MCF 10A (cell line): Measurements from ENCODE around the gene MTHFD1L. TPM values are rescaled to one million over a fixed set of nuclear protein-coding genes. Genes with fewer than 3 reads are reported as not detected.

Experiments used
- BruUV-seq: library from RNA; stranded (reverse); fragments of 400-500 nt; replicated peaks from 2 replicates; lab custom pipeline; 2021; lab: Mats Ljungman, UMichigan
- CTCF ChIA-PET: fragments of 300-600 bp; sonication (Branson Sonifier 250); formaldehyde crosslinking; extraction: SDS; loops from one replicate; lab custom pipeline; 2021; ENCODE audit warnings: antibody characterized with exemption, inconsistent platforms; lab: Yijun Ruan, JAX
- POLR2A ChIA-PET: fragments of 300-600, 350-650 bp; sonication (Branson Sonifier 250); formaldehyde crosslinking; extraction: SDS; loops from one replicate; lab custom pipeline; 2020; ENCODE audit warnings: antibody characterized with exemption, inconsistent platforms; lab: Yijun Ruan, JAX
- DNase-seq: peaks from one replicate; pipeline ENCODE4 v3.0.0-alpha.2; 2018; ENCODE audit not compliant: unreplicated experiment
- H3K27ac Mint-ChIP-seq: one replicate; pipeline ENCODE4 v1.8.0; 2022; ENCODE audit warnings: mild to moderate bottlenecking, low read depth, mixed read lengths; ENCODE audit not compliant: unreplicated experiment
- H3K27me3 Mint-ChIP-seq: one replicate; pipeline ENCODE4 v1.8.0; 2022; ENCODE audit warnings: mixed read lengths; ENCODE audit not compliant: insufficient read depth, unreplicated experiment
- H3K36me3 Mint-ChIP-seq: one replicate; pipeline ENCODE4 v1.8.0; 2022; ENCODE audit warnings: mild to moderate bottlenecking, moderate library complexity, mixed read lengths; ENCODE audit not compliant: insufficient read depth, unreplicated experiment
- H3K4me1 Mint-ChIP-seq: one replicate; pipeline ENCODE4 v1.8.0; 2022; ENCODE audit warnings: mixed read lengths; ENCODE audit not compliant: insufficient read depth, unreplicated experiment
- H3K4me3 Mint-ChIP-seq: one replicate; pipeline ENCODE4 v1.8.0; 2022; ENCODE audit warnings: mild to moderate bottlenecking, moderate library complexity, mixed read lengths; ENCODE audit not compliant: unreplicated experiment
- H3K9me3 Mint-ChIP-seq: one replicate; pipeline ENCODE4 v1.8.0; 2022; ENCODE audit warnings: mixed read lengths; ENCODE audit not compliant: unreplicated experiment
- intact Hi-C: fragments of 100-400 bp; cut with micrococcal nuclease; formaldehyde crosslinking; loops from 2 replicates; pipeline ENCODE4 v1.14.1; 2022
- total RNA-seq: library from RNA; stranded (reverse); gene quantifications from 2 replicates; pipeline ENCODE4 v1.2.3, GENCODE V29; 2022
- TF ChIP-seq, protein P1 (sequence below): fragments of 200-600 bp; IDR thresholded peaks from one replicate; pipeline ENCODE4 v1.8.0; 2022; ENCODE audit warnings: antibody characterized with exemption, mild to moderate bottlenecking; ENCODE audit not compliant: unreplicated experiment

Gene MTHFD1L
- total RNA-seq, 1 experiment from 2014 or later, result 110 TPM

DNA sequence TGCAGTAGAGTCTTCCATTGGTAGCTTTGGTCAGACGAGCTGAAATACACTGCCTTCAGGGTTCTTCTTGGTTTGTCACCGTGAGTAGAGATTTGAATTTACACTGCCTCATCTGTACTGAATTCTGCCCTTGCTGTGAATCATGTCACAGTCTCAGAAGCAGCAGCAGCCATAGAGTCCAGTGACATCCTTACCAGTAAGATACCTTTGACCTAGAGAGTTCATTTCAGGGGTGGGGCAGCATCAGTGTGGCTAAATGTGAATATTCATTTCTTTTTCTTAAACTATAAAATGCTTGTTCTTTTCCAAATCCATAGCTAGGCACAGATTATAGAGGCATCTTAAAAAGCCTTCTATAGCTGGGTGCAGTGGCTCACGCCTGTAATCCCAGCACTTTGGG, 223.5 kb downstream of the MTHFD1L start:
- H3K27me3 Mint-ChIP-seq, result no peaks in the 10 kb centered on the region
- DNase-seq, result no peak
- intact Hi-C loops, result no loop called here
- no peak overlapping the region for H3K4me3 Mint-ChIP-seq
- ChIA-PET CTCF (interaction anchor here (1.0 kb wide), 1 partner anchor 36 kb away, joined by 3 read pairs; no protein-coding TSS in a partner anchor), POLR2A (interaction anchor here (0.7 to 1.4 kb wide), 3 partner anchors 9 to 21 kb away, joined by 3 to 5 read pairs (median 3); no protein-coding TSS in a partner anchor)
- H3K4me1 Mint-ChIP-seq, result peaks cover 9% of the 10 kb centered on the region
- peaks cover 51% of the 10 kb centered on the region for H3K36me3 Mint-ChIP-seq
- BruUV-seq, result no TSS peak
- no peaks in the 10 kb centered on the region for H3K9me3 Mint-ChIP-seq
- no peak overlapping the region for H3K27ac Mint-ChIP-seq
- TF ChIP-seq, protein P1, sequence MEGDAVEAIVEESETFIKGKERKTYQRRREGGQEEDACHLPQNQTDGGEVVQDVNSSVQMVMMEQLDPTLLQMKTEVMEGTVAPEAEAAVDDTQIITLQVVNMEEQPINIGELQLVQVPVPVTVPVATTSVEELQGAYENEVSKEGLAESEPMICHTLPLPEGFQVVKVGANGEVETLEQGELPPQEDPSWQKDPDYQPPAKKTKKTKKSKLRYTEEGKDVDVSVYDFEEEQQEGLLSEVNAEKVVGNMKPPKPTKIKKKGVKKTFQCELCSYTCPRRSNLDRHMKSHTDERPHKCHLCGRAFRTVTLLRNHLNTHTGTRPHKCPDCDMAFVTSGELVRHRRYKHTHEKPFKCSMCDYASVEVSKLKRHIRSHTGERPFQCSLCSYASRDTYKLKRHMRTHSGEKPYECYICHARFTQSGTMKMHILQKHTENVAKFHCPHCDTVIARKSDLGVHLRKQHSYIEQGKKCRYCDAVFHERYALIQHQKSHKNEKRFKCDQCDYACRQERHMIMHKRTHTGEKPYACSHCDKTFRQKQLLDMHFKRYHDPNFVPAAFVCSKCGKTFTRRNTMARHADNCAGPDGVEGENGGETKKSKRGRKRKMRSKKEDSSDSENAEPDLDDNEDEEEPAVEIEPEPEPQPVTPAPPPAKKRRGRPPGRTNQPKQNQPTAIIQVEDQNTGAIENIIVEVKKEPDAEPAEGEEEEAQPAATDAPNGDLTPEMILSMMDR, result no peak

DNA sequence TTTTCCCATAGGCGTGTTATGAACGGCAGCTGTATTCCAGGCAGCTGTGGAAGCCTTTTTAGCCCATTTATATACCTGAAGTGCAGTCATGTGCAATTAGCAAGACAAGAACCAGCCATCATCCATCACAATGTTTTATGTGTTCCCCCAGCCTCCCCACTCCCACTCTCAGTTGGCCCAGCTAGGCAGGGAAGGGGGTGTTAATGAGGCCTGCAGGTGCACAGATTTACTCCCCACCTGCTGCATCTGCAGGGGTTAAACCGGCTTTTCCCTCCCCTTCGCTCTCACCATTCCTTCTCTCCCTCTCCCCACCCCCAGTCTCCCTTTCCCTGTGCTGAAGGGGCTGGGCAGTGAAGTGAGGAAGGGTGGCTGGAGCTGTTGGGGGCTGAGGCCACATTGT, 224.5 kb downstream of the MTHFD1L start:
- CTCF ChIA-PET, result no interaction called here
- no peak overlapping the region for H3K27ac Mint-ChIP-seq
- intact Hi-C loops, result no loop called here

DNA sequence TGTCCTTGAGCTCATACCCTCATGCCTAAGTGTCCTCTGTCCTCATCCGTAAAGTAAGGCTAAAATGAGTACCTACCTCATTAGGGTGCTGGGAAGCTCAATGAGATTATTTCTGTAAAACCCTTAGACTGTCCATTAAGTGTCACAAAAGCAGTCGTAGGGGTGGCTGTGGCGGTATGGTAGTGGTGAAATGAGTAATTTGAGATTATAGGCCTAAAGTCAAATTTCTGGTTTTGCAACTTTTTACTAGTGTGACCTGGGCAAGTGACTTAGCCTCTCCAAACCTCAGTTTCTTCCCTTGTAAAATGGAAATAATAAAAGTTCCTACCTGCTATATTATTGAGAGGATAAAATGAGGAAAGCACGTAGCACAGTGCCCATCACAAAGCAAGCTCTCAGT, 226.1 kb downstream of the MTHFD1L start:
- Mint-ChIP-seq H3K4me1 (no peaks in the 10 kb centered on the region), H3K9me3 (no peaks in the 10 kb centered on the region), H3K27me3 (no peaks in the 10 kb centered on the region), H3K36me3 (peaks cover 67% of the 10 kb centered on the region), H3K27ac (peak overlapping the region; percentile 61), H3K4me3 (no peak overlapping the region)
- DNase-seq, result no peak
- ChIA-PET CTCF (no interaction called here), POLR2A (interaction anchor here (0.6 kb wide), 1 partner anchor 243 kb away, joined by 3 read pairs; no protein-coding TSS in a partner anchor)
- BruUV-seq, result no TSS peak
- TF ChIP-seq, protein P1, result no peak
- intact Hi-C loops, result no loop called here

More for the DNA sequence above, 224.5 kb downstream of the MTHFD1L start:
- POLR2A ChIA-PET, result no interaction called here
- no TSS peak for BruUV-seq
- H3K4me1 Mint-ChIP-seq, result peaks cover 6% of the 10 kb centered on the region
- TF ChIP-seq, protein P1, result no peak
- H3K4me3 Mint-ChIP-seq, result no peak overlapping the region
- no peaks in the 10 kb centered on the region for H3K27me3 Mint-ChIP-seq
- peaks cover 56% of the 10 kb centered on the region for H3K36me3 Mint-ChIP-seq
- no peaks in the 10 kb centered on the region for H3K9me3 Mint-ChIP-seq
- DNase-seq, result no peak

DNA sequence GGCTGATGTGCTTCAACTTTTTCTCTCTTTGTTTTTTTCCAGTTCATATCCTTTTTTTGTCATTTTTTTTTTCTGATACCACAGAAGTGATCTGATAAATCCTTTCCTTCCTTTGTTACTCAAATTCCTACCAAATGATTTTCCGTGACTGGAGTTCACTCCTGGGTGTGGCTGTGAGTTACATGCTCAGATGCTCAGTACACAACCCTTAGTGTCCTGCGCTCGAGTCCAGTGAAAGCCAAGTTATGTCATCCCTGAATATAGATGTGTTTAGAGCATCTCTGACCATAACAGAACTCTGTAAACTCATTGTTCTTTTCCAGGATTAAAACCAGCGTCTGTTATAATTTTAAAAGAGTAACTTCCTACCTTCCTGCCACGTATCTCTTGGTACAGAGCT, 227.1 kb downstream of the MTHFD1L start:
- DNase-seq, result no peak
- Mint-ChIP-seq H3K4me1 (no peaks in the 10 kb centered on the region), H3K27ac (peak overlapping the region; percentile 61), H3K36me3 (peaks cover 74% of the 10 kb centered on the region), H3K9me3 (no peaks in the 10 kb centered on the region), H3K4me3 (no peak overlapping the region), H3K27me3 (no peaks in the 10 kb centered on the region)
- no TSS peak for BruUV-seq
- TF ChIP-seq, protein P1, result no peak
- ChIA-PET CTCF (no interaction called here), POLR2A (no interaction called here)
- intact Hi-C loops, result no loop called here
